ENCODE data around the gene ATP5F1E. TPM values are rescaled to one million over a fixed set of nuclear protein-coding genes. Genes with fewer than 3 reads are reported as not detected.
"Not testable (repeated sequence)": the region's sequence is repeated elsewhere in the genome, so short reads cannot be mapped to it uniquely, and the experiment has no call there.

Gene ATP5F1E
- total RNA-seq, 1 donor from 2014 or later: 60.8 TPM

DNA sequence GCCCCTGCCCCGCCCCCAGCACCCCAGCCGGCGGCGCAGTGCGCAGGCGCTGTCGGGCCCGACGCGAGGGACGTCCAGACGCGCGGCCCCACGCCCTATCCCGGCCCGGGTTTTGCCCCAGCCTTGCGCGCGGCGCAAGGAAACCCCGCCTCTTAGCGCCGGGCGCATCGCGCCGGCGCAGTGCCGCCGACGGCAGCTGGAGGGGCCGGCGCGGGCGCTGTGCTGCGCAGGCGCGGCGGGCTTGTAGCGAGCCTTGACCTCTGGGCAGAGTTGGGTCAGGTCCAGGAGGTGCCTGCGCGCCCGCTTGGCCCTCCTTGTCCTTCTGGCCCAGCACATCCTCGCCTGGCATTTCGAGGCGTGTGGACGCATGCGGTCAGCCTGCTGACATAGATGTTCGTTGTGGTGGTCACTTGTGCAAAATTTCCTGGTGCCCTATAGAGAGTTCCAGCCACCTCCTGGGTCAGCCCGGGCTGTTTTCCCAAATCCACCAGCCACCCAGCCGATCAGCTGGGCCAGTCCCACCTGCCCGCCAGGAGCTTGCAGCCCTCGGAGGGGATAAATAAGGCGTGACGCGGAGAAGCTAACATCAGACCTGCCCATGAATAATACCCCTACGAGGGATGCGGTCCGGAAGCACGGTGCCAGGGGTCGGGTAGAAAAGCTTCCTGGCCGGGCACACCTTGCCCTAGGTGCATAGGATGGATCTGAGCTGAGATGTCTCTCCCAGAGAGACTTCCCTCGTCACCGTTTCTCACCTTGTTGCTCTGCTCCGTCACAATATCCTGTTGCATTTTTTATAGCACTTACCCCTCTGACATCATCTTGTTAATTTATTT lies 10.9 kb upstream of the ATP5F1E start:
- peak; percentile 98 for ATAC-seq

DNA sequence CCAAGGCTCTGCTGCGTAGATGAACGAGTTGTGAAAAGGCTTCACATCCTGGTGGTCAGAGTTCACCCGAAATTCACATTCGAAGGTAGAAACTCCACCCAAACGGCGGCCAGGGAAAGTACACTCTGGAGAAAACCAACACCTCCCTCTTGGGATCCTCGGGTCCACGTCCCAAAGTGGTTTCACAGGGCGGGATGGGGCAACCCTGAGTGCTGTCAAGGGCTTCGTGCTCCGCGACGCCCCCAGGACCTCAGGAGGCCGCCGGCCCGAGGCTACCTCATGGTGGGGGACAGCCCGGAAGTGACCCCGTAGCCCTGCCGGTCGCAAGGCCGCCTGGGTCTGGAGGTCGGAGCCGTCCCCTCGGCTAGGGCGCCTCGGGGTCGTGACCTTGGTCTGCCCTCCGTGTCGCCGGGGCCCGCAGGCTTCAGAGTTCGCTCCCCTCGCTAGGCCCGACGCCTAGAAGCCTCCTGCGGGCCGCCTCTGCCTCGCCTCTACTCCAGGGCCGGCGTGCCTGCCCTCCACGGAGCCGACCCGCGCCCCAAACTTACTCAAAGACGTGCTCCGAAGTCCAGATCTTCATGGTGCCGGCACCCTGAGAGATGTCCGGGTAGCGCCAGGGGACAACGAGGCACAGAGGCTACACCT lies 10.1 kb upstream of the ATP5F1E start, which contains the start of gene PRELID3B:
Gene PRELID3B, minus strand, starts transcription at position 636 of the 645 bp plus-strand sequence. Its CDS starts 56 bp downstream, at position 580.
- ATAC-seq: peak; percentile 26

DNA sequence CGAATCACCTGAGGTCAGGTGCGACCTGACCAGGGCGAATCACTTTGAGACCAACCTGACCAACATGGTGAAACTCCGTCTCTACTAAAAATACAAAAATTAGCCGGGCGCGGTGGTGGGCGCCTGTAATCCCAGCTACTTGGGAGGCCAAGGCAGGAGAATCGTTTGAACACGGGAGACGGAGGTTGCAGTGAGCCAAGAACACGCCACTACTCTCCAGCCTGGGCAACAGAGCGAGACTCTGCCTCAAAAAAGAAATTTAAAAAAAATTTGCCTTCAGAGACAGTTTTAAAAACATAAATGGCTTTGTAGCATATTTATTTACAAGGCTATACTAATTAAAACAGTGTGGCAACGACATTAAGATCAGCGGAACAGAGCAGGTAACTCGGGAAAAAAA lies 9.4 kb upstream of the ATP5F1E start:
- ATAC-seq: not testable (repeated sequence)

DNA sequence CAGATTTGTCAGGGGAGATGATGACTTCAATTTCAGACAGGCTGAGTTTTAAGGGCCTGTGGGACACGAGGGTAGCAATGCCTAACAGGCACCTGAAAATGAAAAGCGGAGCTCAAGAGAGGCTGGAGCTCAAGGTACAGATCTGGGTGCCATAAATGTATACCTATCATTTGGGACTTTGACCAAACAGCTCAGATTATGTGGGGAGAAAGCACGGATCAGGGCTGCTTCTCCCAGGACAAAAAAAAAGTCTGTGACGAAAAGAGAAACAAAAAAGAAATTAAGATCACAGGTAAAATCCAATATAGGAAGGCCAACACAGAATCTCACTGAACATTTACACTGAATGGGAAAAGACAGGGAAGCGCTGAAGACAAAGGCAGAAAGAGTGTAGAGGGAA lies 8.5 kb upstream of the ATP5F1E start:
- ATAC-seq: no peak

DNA sequence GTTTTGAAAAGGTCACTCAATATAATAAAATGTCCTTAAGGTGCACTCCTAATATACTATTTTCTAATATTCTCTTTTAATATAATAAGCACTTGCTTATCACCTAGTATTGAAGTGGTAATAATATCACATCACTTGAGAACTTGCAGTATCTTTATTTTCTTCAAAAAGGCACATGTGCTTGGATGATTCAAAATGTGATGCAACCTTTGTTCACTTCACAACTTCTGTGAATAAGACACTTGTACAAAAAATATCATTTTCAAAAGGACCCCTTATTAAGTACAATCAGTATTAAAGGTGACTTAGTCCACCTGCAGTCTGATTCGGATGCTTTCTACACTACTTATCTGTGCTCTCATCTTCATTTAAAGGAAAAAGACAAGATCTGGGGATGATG lies 7.1 kb upstream of the ATP5F1E start:
- ATAC-seq: no peak

DNA sequence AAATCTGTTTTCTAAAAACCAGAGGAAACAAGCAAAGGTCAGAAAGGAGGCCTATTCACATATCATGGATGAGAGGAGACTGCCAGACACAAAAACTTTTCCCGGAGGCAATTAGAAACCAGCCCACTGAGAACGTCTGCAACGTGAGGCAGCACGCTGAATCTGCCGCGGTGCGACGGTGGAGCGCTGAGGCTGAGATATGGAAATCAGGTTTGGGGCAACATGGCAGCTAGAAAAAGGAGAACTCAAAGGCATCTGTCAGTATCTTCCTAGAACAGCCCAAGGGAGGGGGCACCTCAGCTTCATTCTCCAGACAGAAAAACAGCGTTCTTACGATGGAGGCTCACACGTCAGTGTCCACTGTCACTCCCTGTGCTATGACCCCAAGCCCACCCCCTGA lies 5.3 kb upstream of the ATP5F1E start:
- no peak for ATAC-seq

DNA sequence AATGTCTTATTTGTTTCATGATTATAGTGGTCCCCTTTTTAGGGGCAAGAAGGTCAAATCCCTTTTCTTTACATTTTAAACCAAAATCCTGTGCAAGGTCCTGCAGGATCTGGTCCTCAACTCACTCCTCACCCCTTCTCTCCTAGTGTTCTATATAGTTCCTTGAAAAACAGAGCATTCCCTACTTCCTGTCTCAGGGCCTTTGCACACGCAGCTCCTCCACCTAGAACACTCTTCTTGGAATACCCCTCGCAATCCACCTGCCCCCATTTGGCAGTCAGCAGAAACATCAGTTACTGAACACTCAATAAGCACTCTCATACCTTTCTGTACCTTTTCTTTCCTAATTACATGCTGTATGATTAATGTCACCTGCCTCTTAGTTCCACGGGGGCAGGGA lies 3.2 kb upstream of the ATP5F1E start:
- no peak for ATAC-seq

DNA sequence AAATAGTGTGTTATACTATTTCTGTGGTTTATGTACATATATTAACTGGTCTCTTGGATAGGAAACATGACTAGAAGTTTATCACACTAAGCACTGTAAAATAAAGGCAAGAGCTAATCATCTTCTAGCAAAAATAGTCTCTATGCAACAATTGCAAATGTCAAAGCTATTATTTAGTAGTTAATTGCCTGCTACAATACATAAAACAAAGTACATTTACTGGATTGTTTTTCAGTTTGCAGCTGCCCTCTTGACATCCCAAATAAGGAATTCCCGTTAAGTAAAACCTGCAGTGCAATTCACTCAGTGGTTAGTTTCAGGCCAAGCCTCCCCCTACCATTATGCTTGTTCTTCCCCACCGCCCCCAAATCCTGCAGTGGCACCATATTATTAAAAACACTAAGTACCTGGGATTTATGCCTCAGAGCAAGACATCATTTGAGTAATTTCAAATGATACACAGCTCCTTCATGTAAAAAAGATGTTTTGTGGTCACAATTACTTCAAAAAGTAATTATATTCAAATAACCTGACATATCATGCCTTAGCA lies 1.6 kb upstream of the ATP5F1E start:
- ATAC-seq: no peak

DNA sequence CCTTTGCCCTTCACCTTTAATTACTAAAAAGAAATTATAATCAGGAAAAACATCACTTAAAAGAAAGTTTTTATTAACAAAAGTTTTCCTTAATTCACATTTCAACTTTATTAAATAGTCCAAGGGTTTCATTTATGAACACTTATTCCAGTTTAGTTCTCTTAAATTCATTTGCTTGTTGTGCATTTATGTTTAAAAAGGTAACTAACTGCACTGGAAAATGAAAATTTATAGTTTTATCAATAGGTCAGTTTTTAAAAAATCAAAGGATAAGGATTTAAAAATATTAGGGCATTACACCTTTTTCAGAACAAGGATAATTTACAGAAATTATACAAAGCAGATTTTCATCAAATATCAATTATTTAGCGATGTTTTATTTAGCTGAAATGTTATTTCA lies 958 bp upstream of the ATP5F1E start:
- no peak for ATAC-seq

DNA sequence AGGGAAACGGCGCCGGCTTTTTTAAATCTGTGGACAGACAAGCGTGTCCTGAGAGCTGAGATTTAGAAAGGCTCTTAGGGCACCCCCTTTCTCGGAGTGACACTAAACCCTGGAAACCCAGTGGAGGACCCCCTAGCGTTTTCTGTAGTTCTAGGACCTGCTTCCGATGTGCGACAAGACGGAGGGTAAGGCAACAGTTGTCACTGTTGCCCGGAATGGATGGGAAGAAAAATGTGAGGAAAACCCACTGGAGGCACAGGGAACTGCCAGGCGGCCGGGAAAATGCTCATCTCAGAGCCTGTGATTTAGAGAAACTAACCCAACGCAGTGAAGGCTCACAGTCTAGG lies 551 bp upstream of the ATP5F1E start:
- ATAC-seq: no peak

DNA sequence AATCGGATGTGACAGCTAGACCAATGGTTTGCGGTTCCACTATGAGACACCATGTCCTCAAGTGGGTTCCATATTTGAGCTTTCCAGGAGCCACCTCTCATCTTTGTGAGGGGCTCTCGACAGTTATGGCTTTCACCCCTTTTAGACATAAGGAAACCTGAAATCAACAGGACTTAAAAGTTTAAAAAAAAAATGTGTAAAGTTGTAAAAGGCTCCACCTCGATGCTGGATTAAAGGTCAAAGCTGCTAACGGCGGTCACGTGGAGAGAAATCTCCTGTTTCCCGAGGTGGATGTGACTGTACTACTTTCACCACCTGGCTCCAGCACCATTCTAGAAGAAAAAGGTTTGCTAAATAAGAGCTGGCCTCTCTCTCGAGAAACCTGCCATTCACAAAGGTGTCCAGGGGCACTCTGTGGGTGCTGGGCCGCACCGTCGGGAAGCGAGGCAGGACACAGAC lies 542 bp downstream of the ATP5F1E start:
- no peak for ATAC-seq

DNA sequence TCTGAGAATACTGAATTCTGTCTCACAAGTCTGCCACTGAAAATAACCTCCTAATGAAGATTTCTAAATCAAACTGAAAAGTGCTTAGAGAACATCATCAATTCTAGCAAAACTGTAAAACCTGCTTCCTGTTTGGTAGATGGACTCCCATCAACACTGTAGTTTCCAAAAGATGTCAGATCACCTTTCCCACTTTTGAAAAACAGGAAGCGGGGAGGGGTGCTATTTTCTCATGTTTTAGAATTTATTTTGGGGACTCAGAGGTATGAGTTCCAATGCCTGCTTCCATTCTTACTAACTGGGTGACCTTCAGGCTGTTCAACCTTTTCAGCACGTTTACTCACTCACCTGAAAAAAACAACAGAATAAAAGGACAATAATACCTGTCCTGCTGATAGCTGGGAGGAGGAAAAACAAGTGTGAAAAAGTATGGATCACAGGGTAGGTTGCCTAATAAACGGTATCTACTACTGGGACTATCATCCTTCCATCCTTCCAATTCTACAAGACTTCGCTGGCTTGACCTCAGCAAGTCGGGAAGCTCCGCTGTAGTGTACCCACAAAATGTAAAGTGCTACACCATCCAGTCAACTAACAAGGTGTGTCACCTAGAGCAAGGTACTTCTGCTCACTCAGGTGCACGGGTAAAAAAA lies 1.1 kb downstream of the ATP5F1E start:
- peak; percentile 12 for ATAC-seq

DNA sequence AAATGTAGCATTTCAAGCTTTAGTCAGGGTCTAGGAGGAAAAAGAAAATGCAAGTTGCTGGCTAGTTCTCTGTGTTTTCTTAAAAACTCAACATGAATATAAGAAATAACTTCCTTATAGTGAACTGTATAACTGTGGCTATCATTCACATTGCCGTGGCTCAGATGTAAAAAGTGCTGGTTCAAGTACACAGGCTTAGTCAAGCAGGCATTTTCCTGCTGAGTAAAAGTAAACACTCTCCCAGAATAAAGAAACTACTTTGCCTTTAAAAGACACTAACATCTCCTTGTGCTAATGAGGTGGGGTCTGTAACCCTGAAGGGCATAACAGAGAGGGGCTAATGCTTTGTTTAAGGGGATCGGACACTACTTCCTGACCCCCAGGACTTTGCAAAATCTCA lies 3.3 kb downstream of the ATP5F1E start:
- no peak for ATAC-seq

DNA sequence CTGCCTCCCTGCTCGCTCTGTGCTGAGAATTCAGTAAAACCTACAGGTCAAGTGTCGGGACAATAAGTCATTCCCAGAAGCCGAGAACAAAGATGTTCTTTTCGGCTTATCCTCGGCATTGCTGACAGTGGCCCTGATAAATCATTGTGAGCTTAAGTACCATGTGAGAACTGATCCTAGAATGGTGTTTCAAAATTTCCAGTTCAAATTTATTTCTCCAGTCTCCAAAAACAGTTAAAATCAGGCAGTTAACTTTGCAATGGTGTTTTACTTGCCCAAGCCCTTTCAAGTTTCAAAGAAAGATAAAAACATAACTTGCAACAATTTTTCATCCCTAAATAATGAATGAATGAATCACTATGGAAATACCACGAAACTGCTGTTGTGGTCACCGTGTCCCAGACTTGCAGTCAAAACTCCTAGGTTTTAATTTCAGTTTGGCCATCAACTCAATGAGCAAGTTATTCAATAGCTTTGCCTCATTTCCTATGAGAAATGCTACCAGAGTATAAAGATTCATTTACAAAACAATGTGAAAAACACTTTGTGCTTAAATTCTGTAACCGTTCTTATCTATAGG lies 4.3 kb downstream of the ATP5F1E start:
- no peak for ATAC-seq

DNA sequence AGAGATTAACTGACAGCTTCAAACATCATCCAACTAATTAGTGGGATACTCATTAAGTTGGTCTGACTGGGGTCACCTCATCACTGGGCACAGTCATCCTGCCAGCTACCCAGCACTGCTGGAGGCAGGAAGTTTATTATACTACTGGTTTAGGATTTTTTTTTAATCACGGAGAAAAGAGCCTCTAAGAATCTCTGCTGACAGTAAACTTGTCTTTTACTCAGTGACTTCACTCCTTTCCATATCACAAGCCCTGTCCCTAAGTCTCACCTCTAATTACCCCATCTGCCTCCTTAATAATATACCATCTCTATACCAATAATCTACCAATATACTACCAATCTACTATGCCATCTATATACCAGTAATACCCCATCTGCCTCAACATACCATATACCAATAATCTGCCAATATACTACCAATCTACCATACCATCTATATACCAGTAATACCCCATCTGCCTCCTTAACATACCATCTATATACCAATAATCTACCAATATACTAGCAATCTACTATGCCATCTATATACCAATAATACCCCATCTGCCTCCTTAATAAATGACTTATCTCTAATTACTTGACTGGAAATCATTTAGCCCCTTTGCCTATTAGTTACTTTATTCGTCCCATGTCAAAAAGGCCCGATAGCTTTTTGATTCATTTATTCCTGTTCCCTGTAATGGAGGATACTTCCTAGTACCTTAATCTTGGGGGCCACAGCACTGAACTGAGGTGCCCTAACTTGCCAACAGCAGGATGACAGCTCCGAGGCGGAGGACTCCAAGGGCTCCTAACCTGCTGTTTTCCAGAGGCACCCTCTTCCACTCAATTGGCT lies 5.0 kb downstream of the ATP5F1E start:
- no peak for ATAC-seq

DNA sequence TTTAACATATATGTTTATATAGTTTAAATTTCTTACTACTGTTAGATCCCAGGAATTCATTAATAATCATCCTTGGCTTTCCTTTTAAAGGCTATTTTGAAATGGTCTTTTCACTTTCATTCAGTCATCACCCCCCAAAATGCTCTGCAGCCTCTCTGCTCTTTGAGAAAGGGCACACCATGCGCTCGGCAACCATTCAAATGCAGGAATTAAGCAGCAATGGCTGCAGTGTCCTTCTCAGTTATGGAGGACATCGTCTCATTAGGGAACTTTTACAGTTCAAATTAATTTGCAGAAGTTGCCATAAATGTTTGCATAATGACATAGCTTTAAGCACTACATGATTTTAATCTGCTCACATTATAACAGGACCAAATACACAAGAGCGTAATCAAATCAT lies 6.6 kb downstream of the ATP5F1E start:
- ATAC-seq: no peak

DNA sequence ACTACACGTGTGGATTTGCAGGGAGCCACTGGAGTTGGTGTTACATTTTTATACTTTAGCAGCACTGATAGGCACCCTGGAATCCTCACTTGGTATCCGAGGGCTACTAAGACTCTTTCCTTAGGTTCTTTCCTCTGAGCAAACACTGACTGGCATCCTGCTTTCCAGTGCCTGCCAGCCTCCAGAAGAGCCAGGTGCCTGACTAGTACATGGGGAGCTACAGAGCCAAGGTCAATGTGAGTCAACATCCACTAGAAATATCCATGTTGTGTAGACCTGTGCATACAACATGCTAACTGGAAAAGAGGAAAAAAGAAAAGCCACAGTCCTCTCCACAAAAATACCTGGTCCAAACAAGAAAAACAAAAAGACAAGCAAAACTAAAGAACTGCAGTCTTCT lies 7.0 kb downstream of the ATP5F1E start:
- no peak for ATAC-seq

DNA sequence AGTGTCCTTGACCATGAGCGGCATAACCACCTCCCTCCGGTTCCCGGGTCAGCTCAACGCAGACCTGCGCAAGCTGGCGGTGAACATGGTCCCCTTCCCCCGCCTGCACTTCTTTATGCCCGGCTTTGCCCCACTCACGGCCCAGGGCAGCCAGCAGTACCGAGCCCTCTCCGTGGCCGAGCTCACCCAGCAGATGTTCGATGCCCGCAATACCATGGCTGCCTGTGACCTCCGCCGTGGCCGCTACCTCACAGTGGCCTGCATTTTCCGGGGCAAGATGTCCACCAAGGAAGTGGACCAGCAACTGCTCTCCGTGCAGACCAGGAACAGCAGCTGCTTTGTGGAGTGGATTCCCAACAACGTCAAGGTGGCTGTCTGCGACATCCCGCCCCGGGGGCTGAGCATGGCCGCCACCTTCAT lies 8.0 kb downstream of the ATP5F1E start:
- ATAC-seq: no peak

DNA sequence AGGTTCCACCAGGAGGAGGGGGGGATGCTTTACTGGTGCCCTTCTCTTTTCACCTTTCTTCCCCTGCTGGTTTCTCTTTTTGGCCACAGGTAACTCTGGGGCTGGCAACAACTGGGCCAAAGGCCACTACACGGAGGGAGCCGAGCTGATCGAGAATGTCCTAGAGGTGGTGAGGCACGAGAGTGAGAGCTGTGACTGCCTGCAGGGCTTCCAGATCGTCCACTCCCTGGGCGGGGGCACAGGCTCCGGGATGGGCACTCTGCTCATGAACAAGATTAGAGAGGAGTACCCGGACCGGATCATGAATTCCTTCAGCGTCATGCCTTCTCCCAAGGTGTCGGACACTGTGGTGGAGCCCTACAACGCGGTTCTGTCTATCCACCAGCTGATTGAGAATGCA lies 8.5 kb downstream of the ATP5F1E start:
- no peak for ATAC-seq

DNA sequence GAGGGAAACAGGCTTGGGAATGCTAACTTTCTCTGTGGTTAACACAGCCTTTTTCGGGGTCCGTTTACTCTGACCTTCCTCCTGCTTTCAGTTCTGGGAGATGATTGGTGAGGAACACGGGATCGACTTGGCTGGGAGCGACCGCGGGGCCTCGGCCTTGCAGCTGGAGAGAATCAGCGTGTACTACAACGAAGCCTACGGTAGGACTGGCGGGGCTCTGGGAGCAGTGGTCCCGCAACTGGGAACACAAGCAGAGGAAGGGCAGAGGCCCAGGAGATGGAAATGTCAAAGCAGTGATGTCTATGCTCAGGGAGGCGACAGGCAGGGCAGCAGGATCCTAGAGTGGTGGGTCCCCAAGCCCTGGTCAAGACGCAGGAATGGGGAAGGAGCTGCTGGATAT lies 9.4 kb downstream of the ATP5F1E start:
- ATAC-seq: no peak

DNA sequence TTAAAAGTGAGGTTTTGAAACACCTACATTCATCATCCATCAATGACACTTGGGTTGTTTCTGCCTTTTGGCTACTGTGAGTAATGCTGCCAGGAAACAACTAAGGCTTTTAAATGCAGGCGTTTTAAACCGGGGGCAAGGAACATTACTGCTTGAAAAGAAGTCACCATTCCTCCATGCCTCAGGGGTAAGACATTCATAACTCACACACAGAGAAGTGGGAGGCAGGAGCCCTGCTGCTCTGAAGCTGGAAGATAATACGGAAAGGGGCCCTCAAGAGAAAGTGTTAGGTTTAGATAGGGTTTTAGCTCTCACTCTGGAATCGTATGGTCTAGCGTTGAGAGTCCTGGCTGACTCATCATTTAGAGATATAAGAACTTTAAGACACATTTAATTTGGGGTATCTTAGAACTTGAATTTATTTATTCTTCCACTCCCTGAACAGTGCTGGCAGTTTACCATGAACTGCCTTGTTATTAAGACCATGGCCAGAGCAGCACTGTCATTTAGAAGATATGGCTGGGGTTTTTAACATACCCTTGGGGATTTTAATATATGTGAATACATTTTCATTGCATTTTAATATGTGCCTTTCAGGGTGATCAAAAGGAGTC lies 11.1 kb downstream of the ATP5F1E start:
- ATAC-seq: peak; percentile 55

DNA sequence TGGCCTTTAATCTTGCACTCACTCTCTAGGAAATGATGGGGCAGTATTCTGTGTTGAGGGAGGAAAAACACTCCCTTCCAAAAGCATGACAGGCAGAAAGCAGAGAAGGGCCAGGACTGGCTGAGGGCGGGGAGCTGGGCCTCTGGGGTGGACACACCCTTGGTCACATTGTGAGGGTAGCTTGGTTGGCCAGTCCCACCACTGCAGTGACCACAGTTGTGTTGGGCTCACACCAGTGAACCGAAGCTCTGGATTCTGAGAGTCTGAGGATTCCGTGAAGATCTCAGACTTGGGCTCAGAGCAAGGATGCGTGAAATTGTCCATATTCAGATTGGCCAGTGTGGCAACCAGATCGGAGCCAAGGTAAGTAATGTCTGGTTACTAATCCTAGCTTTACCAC lies 12.9 kb downstream of the ATP5F1E start, which contains the start of gene TUBB1:
Gene TUBB1, plus strand, starts transcription at position 213 of the 400 bp plus-strand sequence. Its CDS starts 94 bp downstream, at position 307.
- no peak for ATAC-seq
